Measurements from ENCODE around the gene SYK. TPM values are rescaled to one million over a fixed set of nuclear protein-coding genes. Genes with fewer than 3 reads are reported as not detected.
A peak's percentile ranks its signal among the peaks of the same experiment; 100 is the strongest.

SYK gene
- total and polyA plus RNA-seq, 8 donors: 2.2 to 34.4 (median 18.9) TPM

GRCh38 chr9:90943341-90943740, 141.7 kb downstream of the SYK start:
- intact Hi-C loops (cut with DNase I; ENCODE audit: low total_unique reads): no loop called here
- Histone ChIP-seq H3K36me3 (no peaks in the 10 kb centered on the region), H3K4me3 (no peak overlapping the region), H3K9me3 (peaks cover 0 to 8% (median 3%) of the 10 kb centered on the region in 4 donors), H3K27me3 (peaks cover 0 to 20% (median 0%) of the 10 kb centered on the region in 3 donors), H3K4me1 (no peaks in the 10 kb centered on the region), H3K27ac (no peak overlapping the region)
- peak in 1 of 2 donors; percentile 26 for DNase-seq
- WGBS, 5 donors: 46 to 61% (median 53%) methylated on average over 7 of the region's 7 CpGs
- TF ChIP-seq POLR2AphosphoS5 (IDR thresholded peaks at IDR 0.05) (no peak), POLR2A (IDR thresholded peaks at IDR 0.05) (no peak), CTCF (IDR thresholded peaks at IDR 0.05) (no peak)

GRCh38 chr9:90945336-90945735, 143.7 kb downstream of the SYK start:
- H3K4me1 ChIP-seq: no peaks in the 10 kb centered on the region
- intact Hi-C loops (cut with DNase I; ENCODE audit: low total_unique reads): no loop called here
- H3K27ac ChIP-seq: no peak overlapping the region
- no peak for DNase-seq
- peaks cover 0 to 20% (median 0%) of the 10 kb centered on the region in 3 donors for H3K27me3 ChIP-seq
- no peak for TF ChIP-seq POLR2A (IDR thresholded peaks at IDR 0.05)
- no peak for TF ChIP-seq POLR2AphosphoS5 (IDR thresholded peaks at IDR 0.05)
- no peak for TF ChIP-seq EP300 (IDR thresholded peaks at IDR 0.05)
- no peak for TF ChIP-seq CTCF (IDR thresholded peaks at IDR 0.05)
- WGBS, 5 donors: 77 to 95% (median 88%) methylated on average over 2 of the region's 2 CpGs
- H3K4me3 ChIP-seq: no peak overlapping the region
- H3K9me3 ChIP-seq: peaks cover 0 to 7% (median 3%) of the 10 kb centered on the region in 4 donors
- H3K36me3 ChIP-seq: no peaks in the 10 kb centered on the region

GRCh38 chr9:90946982-90947381, 145.4 kb downstream of the SYK start:
- H3K27ac ChIP-seq: no peak overlapping the region
- H3K4me3 ChIP-seq: no peak overlapping the region
- no peaks in the 10 kb centered on the region for H3K36me3 ChIP-seq
- DNase-seq: no peak
- H3K9me3 ChIP-seq: no peaks in the 10 kb centered on the region
- H3K27me3 ChIP-seq: peaks cover 0 to 20% (median 0%) of the 10 kb centered on the region in 3 donors
- intact Hi-C loops (cut with DNase I; ENCODE audit: low total_unique reads): no loop called here
- TF ChIP-seq POLR2A (IDR thresholded peaks at IDR 0.05) (no peak), EP300 (IDR thresholded peaks at IDR 0.05) (no peak), CTCF (IDR thresholded peaks at IDR 0.05) (no peak), POLR2AphosphoS5 (IDR thresholded peaks at IDR 0.05) (no peak)
- WGBS, 5 donors: 54 to 72% (median 68%) methylated on average over 2 of the region's 2 CpGs
- H3K4me1 ChIP-seq: no peaks in the 10 kb centered on the region

Other genes starting within 250 kb of the SYK start
- 1 to 10 TPM in 1 of 5 donors, under 1 TPM in 1, not detected in 3; 0.43 to 1.1 TPM for gene DIRAS2, start 159.0 kb upstream of the SYK start, total RNA-seq
- gene DIRAS2, start 159.0 kb upstream of the SYK start, polyA plus RNA-seq: under 1 TPM; 0.10 to 0.46 (median 0.44) TPM

Measured in stomach (tissue), 9 donors.